Ascending aorta (tissue), 2 donors: ENCODE measurements around the gene VWA1. TPM values are rescaled to one million over a fixed set of nuclear protein-coding genes. Genes with fewer than 3 reads are reported as not detected.

ENCODE experiments used
- DNase-seq, 2 donors: peaks; one replicate each; pipeline ENCODE4 v3.0.0-alpha.2; 2019; ENCODE audit warnings: low spot score in 2 of 2
- H3K27ac ChIP-seq, 2 donors: fragments of 200-600 bp; sonication (generic); one replicate each; pipeline ENCODE4 v1.5.1; 2016 to 2017; ENCODE audit warnings: mild to moderate bottlenecking in 1 of 2
- H3K27me3 ChIP-seq: fragments of 200-600 bp; sonication (generic); one replicate; pipeline ENCODE4 v1.5.1; 2017
- H3K36me3 ChIP-seq, 2 donors: fragments of 200-600 bp; sonication (generic); one replicate each; pipeline ENCODE4 v1.5.1; 2016
- H3K4me1 ChIP-seq, 2 donors: fragments of 200-600 bp; sonication (generic); one replicate each; pipeline ENCODE4 v1.5.1; 2016 to 2017; ENCODE audit warnings: mild to moderate bottlenecking in 1 of 2
- H3K4me3 ChIP-seq, 2 donors: fragments of 200-600 bp; sonication (generic); one replicate each; pipeline ENCODE4 v1.5.1; 2016 to 2017; ENCODE audit warnings: mild to moderate bottlenecking in 1 of 2
- H3K9me3 ChIP-seq, 2 donors: fragments of 200-600 bp; sonication (generic); one replicate each; pipeline ENCODE4 v1.5.1; 2016
- CTCF ChIP-seq, 3 experiments: fragments of 200-600 bp in 2 of 3; fragments of 450-650 bp in 1 of 3; sonication (generic) in 2 of 3; IDR thresholded peaks; one replicate each; pipeline ENCODE4 v1.5.1; 2016 to 2019; ENCODE audit warnings: antibody characterized with exemption in 3 of 3, mild to moderate bottlenecking in 1 of 3, moderate library complexity in 1 of 3
- intact Hi-C: fragments of 100-400 bp; cut with DNase I; formaldehyde crosslinking; loops from one replicate; pipeline ENCODE4 v1.15.1; 2023
- total RNA-seq: library from RNA; depleted of rRNA; stranded (reverse); fragments of >200 nt; gene quantifications from one replicate; pipeline ENCODE4 v1.1.0, GENCODE V29; 2016

VWA1 gene
- 79.0 TPM for total RNA-seq

GRCh38 chr1:1435106-1435903 lies at the start of gene VWA1:
TSS of gene VWA1 (plus strand) at chr1:1435690. CDS start at chr1:1435749, 59 bp downstream.
- no peak for TF ChIP-seq CTCF (IDR thresholded peaks at IDR 0.05)
- intact Hi-C loops: no loop called here
- Histone ChIP-seq H3K36me3 (no peaks in the 10 kb centered on the region), H3K9me3 (no peaks in the 10 kb centered on the region), H3K27ac (peak within 1 kb of the TSS; percentile 81 to 82), H3K27me3 (peaks cover 3% of the 10 kb centered on the region), H3K4me1 (peaks cover 15 to 31% of the 10 kb centered on the region in 2 donors), H3K4me3 (peak within 1 kb of the TSS; percentile 38 to 53)
- DNase-seq: no peak

- H3K27ac ChIP-seq: no peak overlapping the region
- peaks cover 64 to 65% of the 10 kb centered on the region in 2 donors for H3K36me3 ChIP-seq
- TF ChIP-seq CTCF (IDR thresholded peaks at IDR 0.05): no peak
- DNase-seq: no peak
- H3K4me1 ChIP-seq: no peaks in the 10 kb centered on the region
- H3K27me3 ChIP-seq: no peaks in the 10 kb centered on the region
- no peak overlapping the region for H3K4me3 ChIP-seq
- no peaks in the 10 kb centered on the region for H3K9me3 ChIP-seq
- intact Hi-C loops: no loop called here
Observed at GRCh38 chr1:1385931-1386330, 49.6 kb upstream of the VWA1 start.

GRCh38 chr1:1387098-1388077 lies 48.1 kb upstream of the VWA1 start:
- Histone ChIP-seq H3K36me3 (peaks cover 67 to 76% of the 10 kb centered on the region in 2 donors), H3K4me3 (no peak overlapping the region), H3K27ac (no peak overlapping the region), H3K9me3 (no peaks in the 10 kb centered on the region), H3K27me3 (no peaks in the 10 kb centered on the region), H3K4me1 (no peaks in the 10 kb centered on the region)
- DNase-seq: no peak
- no peak for TF ChIP-seq CTCF (IDR thresholded peaks at IDR 0.05)
- intact Hi-C loops: no loop called here

GRCh38 chr1:1388078-1388472 lies 47.4 kb upstream of the VWA1 start:
- H3K4me1 ChIP-seq: no peaks in the 10 kb centered on the region
- H3K36me3 ChIP-seq: peaks cover 74 to 83% of the 10 kb centered on the region in 2 donors
- H3K4me3 ChIP-seq: no peak overlapping the region
- DNase-seq: no peak
- H3K27me3 ChIP-seq: no peaks in the 10 kb centered on the region
- no peaks in the 10 kb centered on the region for H3K9me3 ChIP-seq
- intact Hi-C loops: no loop called here
- no peak overlapping the region for H3K27ac ChIP-seq
- no peak for TF ChIP-seq CTCF (IDR thresholded peaks at IDR 0.05)

- H3K27ac ChIP-seq: no peak overlapping the region
- no peaks in the 10 kb centered on the region for H3K27me3 ChIP-seq
- no peak for TF ChIP-seq CTCF (IDR thresholded peaks at IDR 0.05)
- intact Hi-C loops: no loop called here
- no peak for DNase-seq
- no peaks in the 10 kb centered on the region for H3K9me3 ChIP-seq
- no peaks in the 10 kb centered on the region for H3K4me1 ChIP-seq
- H3K4me3 ChIP-seq: no peak overlapping the region
- H3K36me3 ChIP-seq: peaks cover 92 to 100% of the 10 kb centered on the region in 2 donors
Observed at GRCh38 chr1:1390675-1391074, 44.8 kb upstream of the VWA1 start.
